ENCODE data around the gene XRCC3. TPM values are rescaled to one million over a fixed set of nuclear protein-coding genes. Genes with fewer than 3 reads are reported as not detected.

The XRCC3 gene
- total and polyA plus RNA-seq, 2 of the 8 experiments (the other 6 are each of a cell fraction or from before 2014, with no cell fraction given): 36.9 to 41.8 TPM

DNA sequence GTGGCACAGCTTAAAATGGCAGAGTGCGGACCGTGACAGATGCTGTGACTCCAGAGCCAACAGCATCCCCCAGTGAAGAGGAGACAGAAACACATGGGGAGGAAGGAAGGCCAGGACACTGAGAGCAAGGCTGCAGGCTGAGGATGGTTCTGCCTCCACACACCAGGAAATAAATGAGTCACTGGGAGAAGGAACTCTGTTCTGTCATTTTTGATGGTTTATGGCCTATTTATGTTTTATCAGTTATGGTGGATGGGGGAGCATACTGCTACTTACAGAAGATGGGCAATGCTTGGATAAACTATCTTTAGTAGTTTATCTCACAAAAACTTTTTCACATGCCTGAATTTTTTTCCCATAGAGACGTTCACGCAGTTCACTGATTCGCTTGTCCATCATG lies 34.2 kb upstream of the XRCC3 start:
- no peak overlapping the region for H2BK15ac ChIP-seq (ENCODE audit: low read length)
- H3K18ac ChIP-seq (ENCODE audit: extremely low read depth, low read length): no peak overlapping the region
- no peak overlapping the region for H3K4me2 ChIP-seq (ENCODE audit: insufficient read depth in 1 of 2, low read depth in 2 of 2, low read length in 2 of 2)
- H3K27me3 ChIP-seq (replicated peaks in 1 of 4; ENCODE audit: control insufficient read depth in 3 of 4, extremely low read depth in 1 of 4, insufficient read depth in 3 of 4, low read length in 3 of 4): no peaks in the 10 kb centered on the region
- TF ChIP-seq PHF8 (conservative IDR thresholded peaks at IDR 0.05; ENCODE audit: low read depth, low read length) (no peak), CREB1 (IDR thresholded peaks at IDR 0.05) (no peak), SRF (IDR thresholded peaks at IDR 0.05; ENCODE audit: low read depth, low read length) (no peak)
- H3K4me3 ChIP-seq (ENCODE audit: extremely low read depth in 1 of 4, insufficient read depth in 2 of 4, low read depth in 3 of 4, low read length in 4 of 4): no peak overlapping the region
- FAIRE-seq (no peak), DNase-seq (ENCODE audit: low read depth in 1 of 2, low spot score in 2 of 2) (no peak)
- no peaks in the 10 kb centered on the region for H3K79me2 ChIP-seq (ENCODE audit: control insufficient read depth in 1 of 2, insufficient read depth in 2 of 2, low read length in 2 of 2)
- H3K36me3 ChIP-seq (ENCODE audit: control insufficient read depth in 2 of 4, insufficient read depth in 4 of 4, low read length in 3 of 4): no peaks in the 10 kb centered on the region; a peak in 1 of 8 replicates
- H2AK5ac ChIP-seq (ENCODE audit: low read depth, low read length): no peak overlapping the region
- ChIA-PET CTCF (ENCODE audit: partially characterized antibody) (no interaction called here), POLR2A (ENCODE audit: partially characterized antibody) (no interaction called here)
- H4K91ac ChIP-seq (replicated peaks; ENCODE audit: insufficient read length, low read length): no peak overlapping the region
- no peak overlapping the region for H3K23ac ChIP-seq (ENCODE audit: insufficient read length)
- no peak overlapping the region for H3K27ac ChIP-seq (ENCODE audit: low read depth, low read length)
- peaks cover 0 to 2% of the 10 kb centered on the region in 2 experiments for H4K20me1 ChIP-seq (replicated peaks in 1 of 2; ENCODE audit: control insufficient read depth in 1 of 2, insufficient read depth in 2 of 2, low read length in 2 of 2)
- H2BK5ac ChIP-seq (ENCODE audit: low read depth, low read length): no peak overlapping the region
- H3K56ac ChIP-seq (replicated peaks; ENCODE audit: insufficient read length, low read depth, low read length): no peak overlapping the region
- H3K4me1 ChIP-seq (replicated peaks in 1 of 4; ENCODE audit: control insufficient read depth in 3 of 4, insufficient read depth in 4 of 4, low read length in 3 of 4): no peaks in the 10 kb centered on the region
- no peaks in the 10 kb centered on the region for H3K23me2 ChIP-seq (ENCODE audit: low read depth, low read length)
- H2BK120ac ChIP-seq (replicated peaks; ENCODE audit: low read depth, low read length): no peak overlapping the region
- no peak overlapping the region for H4K5ac ChIP-seq (ENCODE audit: insufficient read length, low read depth, low read length)
- H3K9ac ChIP-seq (replicated peaks in 1 of 4; ENCODE audit: extremely low read depth in 1 of 4, low read depth in 3 of 4, low read length in 3 of 4): no peak overlapping the region
- WGBS, 2 experiments (ENCODE audit: extremely low coverage in 1 of 2, insufficient coverage in 1 of 2, insufficient read length in 1 of 2, insufficient replicate concordance in 2 of 2, low coverage in 1 of 2, low lambda C conversion rate in 2 of 2, missing lambda C conversion rate in 1 of 2): 93% methylated on average over 5 of the region's 5 CpGs; no CpG with 5 or more reads in 1 of the 2 experiments
- no peak overlapping the region for H4K8ac ChIP-seq (ENCODE audit: extremely low read depth, insufficient read depth, low read length)
- no peak overlapping the region for H2BK20ac ChIP-seq (ENCODE audit: low read length)
- no peak overlapping the region for H3K4ac ChIP-seq (replicated peaks; ENCODE audit: insufficient read length, low read depth, low read length)
- no peak overlapping the region for H2BK12ac ChIP-seq (ENCODE audit: low read depth, low read length)
- no peaks in the 10 kb centered on the region for H3K79me1 ChIP-seq (ENCODE audit: low read depth, low read length)
- no peaks in the 10 kb centered on the region for H3K9me3 ChIP-seq (ENCODE audit: insufficient read depth in 2 of 2, low read depth in 1 of 2, low read length in 1 of 2)
- no peak overlapping the region for H3K14ac ChIP-seq (ENCODE audit: insufficient read length)
- no peak overlapping the region for H2AFZ ChIP-seq (ENCODE audit: low read length)

Measured in H1 (cell line).